H1 (cell line): ENCODE measurements around the gene PARD3. TPM values are rescaled to one million over a fixed set of nuclear protein-coding genes. Genes with fewer than 3 reads are reported as not detected.

ENCODE experiments used
- CTCF ChIA-PET: fragments of 300-600 bp; sonication (Branson Sonifier 250); formaldehyde crosslinking; loops from one replicate; lab custom pipeline; 2021; ENCODE audit not compliant: partially characterized antibody; lab: Charles Lee
- POLR2A ChIA-PET: fragments of 300-600 bp; sonication (Branson Sonifier 250); formaldehyde crosslinking; loops from one replicate; lab custom pipeline; 2021; ENCODE audit warnings: inconsistent platforms; ENCODE audit not compliant: partially characterized antibody; lab: Charles Lee
- DNase-seq, 2 experiments: peaks; one replicate each; pipeline versions ENCODE4 v3.0.0 to v3.0.0-alpha.2; 2010 to 2022; ENCODE audit warnings: low spot score in 2 of 2, low read depth in 1 of 2, mixed read lengths in 1 of 2
- FAIRE-seq: peaks from 2 replicates; lab custom pipeline; 2011; peaks lifted over from hg19 to GRCh38; lab: Jason Lieb, UNC
- H2AFZ ChIP-seq: 2 replicates; pipeline ENCODE4 v1.8.1; 2012; ENCODE audit warnings: low read length, inconsistent platforms
- H2AK5ac ChIP-seq: 2 replicates; pipeline ENCODE4 v1.6.1; 2013; ENCODE audit warnings: low read depth, low read length
- H2BK120ac ChIP-seq: replicated peaks from 2 replicates; pipeline ENCODE3; 2013; ENCODE audit warnings: low read depth, low read length, inconsistent platforms
- H2BK12ac ChIP-seq: 2 replicates; pipeline ENCODE4 v1.6.1; 2013; ENCODE audit warnings: low read depth, low read length
- H2BK15ac ChIP-seq: 2 replicates; pipeline ENCODE4 v1.6.1; 2013; ENCODE audit warnings: low read length
- H2BK20ac ChIP-seq: 2 replicates; pipeline ENCODE4 v1.6.1; 2013; ENCODE audit warnings: low read length
- H2BK5ac ChIP-seq: 2 replicates; pipeline ENCODE4 v1.6.1; 2013; ENCODE audit warnings: low read depth, low read length
- H3K14ac ChIP-seq: 2 replicates; pipeline ENCODE4 v1.6.1; 2013; ENCODE audit warnings: inconsistent platforms; ENCODE audit not compliant: insufficient read length
- H3K18ac ChIP-seq: 2 replicates; pipeline ENCODE4 v1.6.1; 2013; ENCODE audit warnings: low read length; ENCODE audit errors: extremely low read depth
- H3K23ac ChIP-seq: 2 replicates; pipeline ENCODE4 v1.6.1; 2013; ENCODE audit warnings: inconsistent platforms; ENCODE audit not compliant: insufficient read length
- H3K23me2 ChIP-seq: 2 replicates; pipeline ENCODE4 v1.6.1; 2013; ENCODE audit warnings: low read depth, low read length
- H3K27ac ChIP-seq: 2 replicates; pipeline ENCODE4 v1.6.1; 2011; ENCODE audit warnings: low read depth, low read length, inconsistent platforms
- H3K27me3 ChIP-seq, 4 experiments: replicated peaks in 1 of 4; 1 replicate in 1 of 4; 2 replicates in 3 of 4; pipeline versions ENCODE4 v1.6.1 to v1.8.1; 2011 to 2013; ENCODE audit warnings: low read length in 3 of 4, mild to moderate bottlenecking in 3 of 4, inconsistent platforms in 2 of 4, mixed read lengths in 2 of 4, moderate library complexity in 1 of 4; ENCODE audit not compliant: control insufficient read depth in 3 of 4, insufficient read depth in 3 of 4; ENCODE audit errors: extremely low read depth in 1 of 4
- H3K36me3 ChIP-seq, 4 experiments: 2 replicates each; pipeline versions ENCODE4 v1.6.1 to v1.8.1; 2011 to 2013; ENCODE audit warnings: mild to moderate bottlenecking in 4 of 4, low read length in 3 of 4, moderate library complexity in 2 of 4, control low read depth in 1 of 4, inconsistent platforms in 1 of 4; ENCODE audit not compliant: insufficient read depth in 4 of 4, control insufficient read depth in 2 of 4
- H3K4ac ChIP-seq: replicated peaks from 2 replicates; pipeline ENCODE3; 2013; ENCODE audit warnings: low read length, low read depth, mixed read lengths, inconsistent platforms; ENCODE audit not compliant: insufficient read length
- H3K4me1 ChIP-seq, 4 experiments: replicated peaks in 1 of 4; 1 replicate in 1 of 4; 2 replicates in 3 of 4; pipeline versions ENCODE4 v1.6.1 to v1.8.1; 2011 to 2013; ENCODE audit warnings: low read length in 3 of 4, inconsistent platforms in 2 of 4, mixed read lengths in 1 of 4; ENCODE audit not compliant: insufficient read depth in 4 of 4, control insufficient read depth in 3 of 4
- H3K4me2 ChIP-seq, 2 experiments: 2 replicates each; pipeline versions ENCODE4 v1.6.1 to v1.8.1; 2011 to 2013; ENCODE audit warnings: low read depth in 2 of 2, low read length in 2 of 2, control low read depth in 1 of 2, inconsistent platforms in 1 of 2, mild to moderate bottlenecking in 1 of 2; ENCODE audit not compliant: insufficient read depth in 1 of 2
- H3K4me3 ChIP-seq, 4 experiments: fragments of 200-600, 300-600 bp in 1 of 4; sonication (generic), shearing (Covaris generic), sonication (Bioruptor Twin) in 1 of 4; 2 replicates each; pipeline versions ENCODE4 v1.5.1 to v1.8.1; 2011 to 2016; ENCODE audit warnings: low read length in 4 of 4, low read depth in 3 of 4, control low read depth in 2 of 4, inconsistent platforms in 2 of 4, mild to moderate bottlenecking in 2 of 4, mixed read lengths in 1 of 4, moderate library complexity in 1 of 4; ENCODE audit not compliant: insufficient read depth in 2 of 4; ENCODE audit errors: extremely low read depth in 1 of 4
- H3K56ac ChIP-seq: replicated peaks from 2 replicates; pipeline ENCODE3; 2013; ENCODE audit warnings: low read depth, mild to moderate bottlenecking, mixed read lengths, low read length, inconsistent platforms; ENCODE audit not compliant: insufficient read length
- H3K79me1 ChIP-seq: 2 replicates; pipeline ENCODE4 v1.6.1; 2013; ENCODE audit warnings: low read depth, low read length, control low read depth
- H3K79me2 ChIP-seq, 2 experiments: 2 replicates each; pipeline versions ENCODE4 v1.6.1 to v1.8.1; 2012 to 2013; ENCODE audit warnings: low read length in 2 of 2, mild to moderate bottlenecking in 2 of 2, inconsistent platforms in 1 of 2; ENCODE audit not compliant: insufficient read depth in 2 of 2, control insufficient read depth in 1 of 2
- H3K9ac ChIP-seq, 4 experiments: replicated peaks in 1 of 4; 1 replicate in 1 of 4; 2 replicates in 3 of 4; pipeline versions ENCODE4 v1.6.1 to v1.8.1; 2011 to 2013; ENCODE audit warnings: low read depth in 3 of 4, low read length in 3 of 4, control low read depth in 2 of 4, mild to moderate bottlenecking in 2 of 4, moderate library complexity in 2 of 4, inconsistent platforms in 1 of 4; ENCODE audit errors: extremely low read depth in 1 of 4
- H3K9me3 ChIP-seq, 2 experiments: 2 replicates each; pipeline versions ENCODE4 v1.6.1 to v1.8.1; 2012 to 2013; ENCODE audit warnings: mild to moderate bottlenecking in 2 of 2, moderate library complexity in 2 of 2, control low read depth in 1 of 2, inconsistent platforms in 1 of 2, low read depth in 1 of 2, low read length in 1 of 2, mixed read lengths in 1 of 2; ENCODE audit not compliant: insufficient read depth in 2 of 2
- H4K20me1 ChIP-seq, 2 experiments: replicated peaks in 1 of 2; 2 replicates each; pipeline versions ENCODE3 to v1.8.1; 2011 to 2013; ENCODE audit warnings: inconsistent platforms in 2 of 2, low read length in 2 of 2, mild to moderate bottlenecking in 1 of 2; ENCODE audit not compliant: insufficient read depth in 2 of 2, control insufficient read depth in 1 of 2
- H4K5ac ChIP-seq: 2 replicates; pipeline ENCODE4 v1.6.1; 2013; ENCODE audit warnings: low read length, low read depth, mixed read lengths, inconsistent platforms; ENCODE audit not compliant: insufficient read length
- H4K8ac ChIP-seq: 2 replicates; pipeline ENCODE4 v1.8.0; 2013; ENCODE audit warnings: mild to moderate bottlenecking, moderate library complexity, low read length, inconsistent platforms; ENCODE audit not compliant: insufficient read depth; ENCODE audit errors: extremely low read depth
- H4K91ac ChIP-seq: replicated peaks from 2 replicates; pipeline ENCODE3; 2013; ENCODE audit warnings: low read length, mixed read lengths, inconsistent platforms; ENCODE audit not compliant: insufficient read length
- BACH1 ChIP-seq: IDR thresholded peaks from 2 replicates; pipeline ENCODE4 v1.6.1; 2012; ENCODE audit warnings: low read length, improper control_type of control experiment
- BRCA1 ChIP-seq: IDR thresholded peaks from 2 replicates; pipeline ENCODE4 v1.6.1; 2012; ENCODE audit warnings: low read depth, low read length, improper control_type of control experiment
- CBX8 ChIP-seq: fragments of 300-800, 300-1000 bp; sonication (generic); IDR thresholded peaks from 2 replicates; pipeline ENCODE4 v1.7.1; 2016; ENCODE audit warnings: low read depth, low read length, borderline replicate concordance
- CHD2 ChIP-seq: IDR thresholded peaks from 2 replicates; pipeline ENCODE4 v1.6.1; 2012; ENCODE audit warnings: low read length, improper control_type of control experiment
- CTCF ChIP-seq, 3 experiments: IDR thresholded peaks; 1 replicate in 2 of 3; 2 replicates in 1 of 3; pipeline versions ENCODE4 v1.5.1 to v1.6.1; 2011; ENCODE audit warnings: low read length in 3 of 3, mild to moderate bottlenecking in 3 of 3, inconsistent platforms in 2 of 3, low read depth in 1 of 3, moderate library complexity in 1 of 3; ENCODE audit not compliant: insufficient read depth in 1 of 3; ENCODE audit errors: control extremely low read depth in 1 of 3
- GABPA ChIP-seq: IDR thresholded peaks from 2 replicates; pipeline ENCODE4 v1.6.1; 2011; ENCODE audit warnings: mild to moderate bottlenecking, low read length, moderate library complexity, borderline replicate concordance; ENCODE audit not compliant: insufficient read depth
- GTF2F1 ChIP-seq: IDR thresholded peaks from 2 replicates; pipeline ENCODE4 v1.6.1; 2012; ENCODE audit warnings: low read depth, low read length, improper control_type of control experiment, borderline replicate concordance
- HDAC6 ChIP-seq: IDR thresholded peaks from one replicate; pipeline ENCODE4 v1.7.1; 2012; ENCODE audit warnings: low read depth, mild to moderate bottlenecking, inconsistent platforms, low read length, moderate library complexity
- JUN ChIP-seq: IDR thresholded peaks from 2 replicates; pipeline ENCODE4 v1.6.1; 2011; ENCODE audit warnings: low read depth, mild to moderate bottlenecking, improper control_type of control experiment, low read length
- POLR2A ChIP-seq, 2 experiments: IDR thresholded peaks; 1 replicate in 1 of 2; 2 replicates in 1 of 2; pipeline ENCODE4 v1.6.1; 2011; ENCODE audit warnings: low read depth in 2 of 2, low read length in 2 of 2, mild to moderate bottlenecking in 2 of 2; ENCODE audit errors: control extremely low read depth in 1 of 2
- SIRT6 ChIP-seq: IDR thresholded peaks from one replicate; pipeline ENCODE4 v1.7.1; 2012; ENCODE audit warnings: low read length, inconsistent platforms
- SIX5 ChIP-seq: IDR thresholded peaks from 2 replicates; pipeline ENCODE4 v1.6.1; 2011; ENCODE audit warnings: mild to moderate bottlenecking, low read depth, low read length
- TAF1 ChIP-seq: IDR thresholded peaks from 2 replicates; pipeline ENCODE4 v1.6.1; 2011; ENCODE audit warnings: mild to moderate bottlenecking, low read depth, low read length
- TAF7 ChIP-seq: optimal IDR thresholded peaks from 2 replicates; pipeline ENCODE3; 2011; ENCODE audit warnings: low read depth, mild to moderate bottlenecking, inconsistent platforms, low read length, moderate library complexity, borderline replicate concordance
- WGBS, 2 experiments: shearing (Covaris generic) in 1 of 2; methylation state at CpG; one replicate each; pipeline versions ENCODE4 v1.1.6 to v1.1.7; 2013 to 2015; ENCODE audit warnings: low lambda C conversion rate in 2 of 2, mixed read lengths in 2 of 2, inconsistent platforms in 1 of 2, low coverage in 1 of 2, missing lambda C conversion rate in 1 of 2; ENCODE audit not compliant: insufficient replicate concordance in 2 of 2, insufficient coverage in 1 of 2, insufficient read length in 1 of 2; ENCODE audit errors: extremely low coverage in 1 of 2, missing lambda C conversion rate in 1 of 2; 5-methylcytosine and 5-hydroxymethylcytosine counted together
- polyA plus RNA-seq, 7 experiments: library from polyadenylated mRNA; depleted of rRNA in 3 of 7; stranded (reverse) in 5 of 7; unstranded in 2 of 7; fragments of >200 nt in 5 of 7; fragments of 200-250 nt in 2 of 7; gene quantifications; 1 replicate in 5 of 7; 2 replicates in 1 of 7; 4 replicates in 1 of 7; pipeline versions ENCODE4 v1.2.1 to v1.2.3, GENCODE V29; 2011 to 2013; ENCODE audit warnings: missing spikeins in 2 of 7, mixed read lengths in 2 of 7
- total RNA-seq: library from RNA; stranded (reverse); fragmentation: NEBNext Ultra II Directional; extraction: Animal tissue kit (Norgen Biotek cat#: 25700); gene quantifications from 2 replicates; pipeline ENCODE4 v1.2.1, GENCODE V29; 2021

Gene PARD3
- total and polyA plus RNA-seq, 2 of the 8 experiments (the other 6 are each of a cell fraction or from before 2014, with no cell fraction given), result 19.7 to 49.1 TPM

GRCh38 chr10:34403512-34403911 lies 411.6 kb downstream of the PARD3 start:
- WGBS, 2 experiments, result 84% methylated on average over 4 of the region's 4 CpGs; no CpG with 5 or more reads in 1 of the 2 experiments
- Histone ChIP-seq H3K9me3 (no peaks in the 10 kb centered on the region), H3K4me3 (no peak overlapping the region), H4K20me1 (no peaks in the 10 kb centered on the region), H2BK20ac (no peak overlapping the region), H2BK120ac (no peak overlapping the region), H3K23me2 (no peaks in the 10 kb centered on the region), H3K36me3 (no peaks in the 10 kb centered on the region), H2AK5ac (no peak overlapping the region), H3K18ac (no peak overlapping the region), H4K91ac (no peak overlapping the region), H3K27ac (no peak overlapping the region), H3K4me2 (no peak overlapping the region), H3K4ac (no peak overlapping the region), H4K5ac (no peak overlapping the region), H3K14ac (no peak overlapping the region), H3K79me2 (no peaks in the 10 kb centered on the region), H3K27me3 (no peaks in the 10 kb centered on the region), H3K56ac (no peak overlapping the region), H2AFZ (no peak overlapping the region), H2BK15ac (no peak overlapping the region), H2BK12ac (no peak overlapping the region), H4K8ac (no peak overlapping the region), H3K9ac (no peak overlapping the region), H2BK5ac (no peak overlapping the region), H3K79me1 (no peaks in the 10 kb centered on the region), H3K23ac (no peak overlapping the region), H3K4me1 (peaks cover 0 to 2% (median 0%) of the 10 kb centered on the region in 4 experiments; a peak in 1 of 7 replicates)
- TF ChIP-seq SIRT6, result no peak
- TF ChIP-seq GTF2F1, result no peak
- TF ChIP-seq BACH1, result no peak
- no peak for TF ChIP-seq GABPA
- TF ChIP-seq CBX8, result no peak
- no peak for TF ChIP-seq BRCA1
- TF ChIP-seq CHD2, result no peak
- no peak for TF ChIP-seq CTCF (IDR thresholded peaks at IDR 0.05; ENCODE audit: control extremely low read depth in 1 of 3, insufficient read depth in 1 of 3, low read depth in 1 of 3, low read length in 3 of 3)
- no peak for TF ChIP-seq POLR2A (IDR thresholded peaks at IDR 0.05; ENCODE audit: control extremely low read depth in 1 of 2, low read depth in 2 of 2, low read length in 2 of 2)
- no peak for TF ChIP-seq JUN
- no peak for TF ChIP-seq SIX5
- no peak for TF ChIP-seq TAF7
- TF ChIP-seq HDAC6, result no peak
- no peak for TF ChIP-seq TAF1
- FAIRE-seq (no peak), DNase-seq (no peak)
- ChIA-PET POLR2A (no interaction called here), CTCF (interaction anchor here (1.4 kb wide), 1 partner anchor 25 kb away, joined by 5 read pairs; no protein-coding TSS in a partner anchor)
